A673 (cell line): ENCODE data around the gene GRHL3. TPM values are rescaled to one million over a fixed set of nuclear protein-coding genes. Genes with fewer than 3 reads are reported as not detected.

ENCODE experiments used
- BruUV-seq: library from RNA; stranded (reverse); fragments of 400-500 nt; replicated peaks from 2 replicates; lab custom pipeline; 2021; lab: Mats Ljungman, UMichigan
- CTCF ChIA-PET: fragments of 300-600 bp; sonication (Branson Sonifier 250); formaldehyde crosslinking; loops from one replicate; lab custom pipeline; 2022; ENCODE audit warnings: antibody characterized with exemption; lab: Charles Lee
- POLR2A ChIA-PET: fragments of 300-600 bp; sonication (Branson Sonifier 250); formaldehyde crosslinking; loops from one replicate; lab custom pipeline; 2022; ENCODE audit warnings: antibody characterized with exemption; ENCODE audit not compliant: low non-redundant PET; lab: Charles Lee
- DNase-seq: peaks from one replicate; pipeline ENCODE4 v3.0.0-alpha.2; 2015; ENCODE audit warnings: low spot score
- H3K27ac ChIP-seq: fragments of 200-600 bp; sonication (generic); 2 replicates; pipeline ENCODE4 v1.5.1; 2016; ENCODE audit warnings: mixed run types, low read depth, mild to moderate bottlenecking, mixed read lengths, antibody characterized with exemption, low read length; ENCODE audit not compliant: poor library complexity, severe bottlenecking
- H3K27me3 ChIP-seq: fragments of 200-600 bp; sonication (generic); replicated peaks from 2 replicates; pipeline ENCODE4 v1.6.1; 2017; ENCODE audit warnings: mixed run types, low read depth, mild to moderate bottlenecking, mixed read lengths, antibody characterized with exemption, low read length; ENCODE audit not compliant: insufficient read depth, poor library complexity
- H3K36me3 ChIP-seq: fragments of 200-600 bp; sonication (generic); 2 replicates; pipeline ENCODE4 v1.6.1; 2016; ENCODE audit warnings: mixed run types, mild to moderate bottlenecking, mixed read lengths, antibody characterized with exemption, low read length; ENCODE audit not compliant: insufficient read depth, poor library complexity, severe bottlenecking
- H3K4me1 ChIP-seq: fragments of 200-600 bp; sonication (generic); 2 replicates; pipeline ENCODE4 v1.6.1; 2017; ENCODE audit warnings: mixed run types, mild to moderate bottlenecking, mixed read lengths, antibody characterized with exemption, low read length; ENCODE audit not compliant: insufficient read depth, poor library complexity, severe bottlenecking
- H3K4me3 ChIP-seq: fragments of 200-600 bp; sonication (generic); 2 replicates; pipeline ENCODE4 v1.5.1; 2016; ENCODE audit warnings: low read depth, mixed run types, mild to moderate bottlenecking, mixed read lengths, low read length; ENCODE audit not compliant: poor library complexity, severe bottlenecking
- H3K9me3 ChIP-seq: fragments of 200-600 bp; sonication (generic); 2 replicates; pipeline ENCODE4 v1.6.1; 2016; ENCODE audit warnings: mixed run types, low read depth, mild to moderate bottlenecking, mixed read lengths, antibody characterized with exemption, low read length; ENCODE audit not compliant: poor library complexity, severe bottlenecking
- CTCF ChIP-seq: fragments of 300-800, 200-600 bp; sonication (generic); conservative IDR thresholded peaks from 2 replicates; pipeline ENCODE4 v1.5.1; 2017; ENCODE audit warnings: low read depth, mild to moderate bottlenecking, antibody characterized with exemption, low read length, moderate library complexity, mixed read lengths
- EZH2 ChIP-seq: fragments of 200-600 bp; sonication (generic); IDR thresholded peaks from 2 replicates; pipeline ENCODE4 v1.6.1; 2017; ENCODE audit warnings: borderline replicate concordance, low read depth, mild to moderate bottlenecking, mixed read lengths, antibody characterized with exemption, low read length; ENCODE audit not compliant: poor library complexity, severe bottlenecking
- intact Hi-C: fragments of 100-400 bp; cut with micrococcal nuclease; formaldehyde crosslinking; loops from one replicate; pipeline ENCODE4 v1.10.0; 2022; ENCODE audit not compliant: unreplicated experiment
- total RNA-seq: library from RNA; stranded (reverse); gene quantifications from 2 replicates; pipeline ENCODE4 v1.2.3, GENCODE V29; 2021

Gene GRHL3
- total RNA-seq, 1 experiment from 2014 or later: not detected

GRCh38 chr1:24297852-24298232, 21.3 kb upstream of the GRHL3 start:
- no peak for TF ChIP-seq CTCF
- no peak for TF ChIP-seq EZH2
- no peak overlapping the region for H3K4me3 ChIP-seq
- no peaks in the 10 kb centered on the region for H3K27me3 ChIP-seq
- H3K9me3 ChIP-seq: no peaks in the 10 kb centered on the region
- intact Hi-C loops: no loop called here
- no peak for DNase-seq
- H3K36me3 ChIP-seq: no peaks in the 10 kb centered on the region
- ChIA-PET CTCF (no interaction called here), POLR2A (interaction anchor here (0.7 kb wide), 2 partner anchors 9 to 33 kb away, joined by 4 to 6 read pairs; no protein-coding TSS in a partner anchor)
- BruUV-seq: no TSS peak
- H3K4me1 ChIP-seq: peaks cover 30% of the 10 kb centered on the region
- no peak overlapping the region for H3K27ac ChIP-seq

- no TSS peak for BruUV-seq
- H3K9me3 ChIP-seq: no peaks in the 10 kb centered on the region
- intact Hi-C loops: no loop called here
- POLR2A ChIA-PET: no interaction called here
- no peak for TF ChIP-seq CTCF
- TF ChIP-seq EZH2: no peak
- H3K27ac ChIP-seq: no peak overlapping the region
- CTCF ChIA-PET: no interaction called here
- no peaks in the 10 kb centered on the region for H3K27me3 ChIP-seq
- DNase-seq: no peak
- no peaks in the 10 kb centered on the region for H3K36me3 ChIP-seq
- H3K4me3 ChIP-seq: no peak overlapping the region
- H3K4me1 ChIP-seq: peaks cover 30% of the 10 kb centered on the region
These were observed 20.6 kb upstream of the GRHL3 start for GRCh38 chr1:24298606-24299005.

GRCh38 chr1:24299901-24300300, 19.3 kb upstream of the GRHL3 start:
- no TSS peak for BruUV-seq
- Histone ChIP-seq H3K4me1 (peaks cover 24% of the 10 kb centered on the region), H3K9me3 (no peaks in the 10 kb centered on the region), H3K27me3 (no peaks in the 10 kb centered on the region), H3K4me3 (no peak overlapping the region), H3K27ac (no peak overlapping the region), H3K36me3 (no peaks in the 10 kb centered on the region)
- CTCF ChIA-PET: no interaction called here
- intact Hi-C loops: no loop called here
- DNase-seq: no peak
- POLR2A ChIA-PET: no interaction called here
- TF ChIP-seq CTCF (no peak), EZH2 (no peak)
